NCI-H1436 treated with DMSO at 0.1 percent for 48 hours (cell line): Measurements from ENCODE around the gene MAP7D1.
"Not testable (repeated sequence)": the region's sequence is repeated elsewhere in the genome, so short reads cannot be mapped to it uniquely, and the experiment has no call there.

ENCODE experiments used
- DNase-seq: peaks from one replicate; lab custom pipeline; 2025; lab: John Stamatoyannopoulos, UW

MAP7D1 gene

DNA sequence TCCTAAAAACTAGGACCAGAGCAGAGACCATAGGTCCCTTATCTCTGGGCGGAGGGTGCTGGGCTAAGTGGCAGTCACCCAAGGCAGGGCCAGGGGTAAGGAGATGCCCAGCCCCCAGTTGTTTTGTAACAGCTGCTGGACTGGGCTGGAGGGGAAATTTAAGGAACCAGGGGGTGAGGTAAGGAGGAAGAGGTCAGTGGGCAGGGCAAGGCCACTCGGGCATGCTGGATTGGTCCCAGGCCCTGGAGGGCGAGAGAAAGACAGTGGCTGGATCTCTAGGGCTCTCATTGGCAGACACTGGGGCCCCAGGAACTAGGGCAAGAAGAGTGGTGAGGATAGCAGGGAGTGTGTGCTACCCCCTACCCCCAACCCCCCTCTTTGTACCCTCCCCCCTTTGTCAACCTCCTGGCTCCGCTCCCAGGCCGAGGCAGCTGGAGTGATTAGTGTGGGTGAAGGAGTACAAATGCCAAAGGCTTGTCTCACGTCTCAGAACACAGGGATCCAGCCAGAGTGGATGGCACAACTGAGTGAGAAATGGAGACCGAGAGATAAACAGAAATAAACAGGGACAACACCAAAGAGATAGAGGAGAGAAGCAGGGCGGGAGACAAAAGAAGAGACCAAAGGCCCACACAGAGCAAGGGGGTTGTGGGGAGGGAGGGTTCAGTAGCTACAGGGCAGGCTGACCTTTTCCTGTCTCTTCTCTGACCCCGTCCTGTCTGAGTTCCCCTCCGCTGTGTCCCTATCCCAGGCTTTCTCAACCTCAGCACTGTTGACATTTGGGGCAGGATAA lies 47.8 kb downstream of the MAP7D1 start:
- DNase-seq = no peak

DNA sequence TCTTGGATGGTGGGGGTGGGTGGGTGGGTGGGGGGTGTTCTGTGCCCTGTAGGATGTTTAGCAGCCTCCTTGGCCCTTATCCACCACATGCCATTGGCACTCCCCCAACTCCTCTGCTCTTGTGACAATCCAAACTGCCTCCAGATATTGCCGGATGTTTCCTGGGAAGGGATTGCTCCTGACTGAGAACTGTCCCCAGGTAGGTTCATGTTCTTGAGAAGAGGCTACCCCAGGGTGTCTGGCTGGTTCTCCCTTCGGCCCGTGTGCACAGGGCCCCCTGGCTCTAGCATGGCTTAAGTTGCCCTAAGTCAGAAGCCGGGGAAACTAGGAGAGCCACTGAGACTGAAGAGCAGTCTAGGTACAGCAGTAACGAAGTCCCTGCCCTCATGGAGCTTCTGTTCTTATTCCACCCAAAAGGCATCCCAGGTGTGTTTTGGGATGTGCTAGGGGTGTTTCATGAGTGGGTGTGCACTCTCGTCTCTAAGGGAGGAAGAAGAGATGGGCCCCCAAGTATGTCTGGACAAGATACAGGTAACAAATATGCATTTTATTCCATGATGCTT lies 48.5 kb downstream of the MAP7D1 start:
- no peak for DNase-seq

DNA sequence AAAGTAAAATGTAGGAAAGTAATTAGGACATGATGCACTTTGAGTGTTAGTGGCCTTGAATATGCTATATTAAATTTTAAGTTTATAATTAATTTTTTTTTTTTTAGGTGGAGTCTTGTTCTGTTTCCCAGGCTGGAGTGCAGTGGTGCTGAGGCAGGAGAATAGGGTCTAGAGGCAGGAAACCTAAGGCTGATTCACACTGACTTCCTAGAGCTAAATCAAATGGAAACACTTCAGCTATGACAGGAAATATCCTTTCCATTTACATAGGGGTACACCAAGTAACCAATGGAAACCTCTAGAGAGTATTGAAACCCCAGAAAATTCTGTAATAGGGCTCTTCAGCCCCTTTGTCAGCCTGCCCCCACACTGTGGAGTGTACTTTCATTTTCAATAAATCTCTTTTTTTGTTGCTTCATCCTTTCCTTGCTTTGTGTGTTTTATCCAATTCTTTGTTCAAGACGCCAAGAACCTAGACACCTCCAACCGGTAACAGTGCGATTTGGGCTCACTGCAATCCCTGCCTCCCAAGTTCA lies 50.4 kb downstream of the MAP7D1 start:
- DNase-seq = no peak

DNA sequence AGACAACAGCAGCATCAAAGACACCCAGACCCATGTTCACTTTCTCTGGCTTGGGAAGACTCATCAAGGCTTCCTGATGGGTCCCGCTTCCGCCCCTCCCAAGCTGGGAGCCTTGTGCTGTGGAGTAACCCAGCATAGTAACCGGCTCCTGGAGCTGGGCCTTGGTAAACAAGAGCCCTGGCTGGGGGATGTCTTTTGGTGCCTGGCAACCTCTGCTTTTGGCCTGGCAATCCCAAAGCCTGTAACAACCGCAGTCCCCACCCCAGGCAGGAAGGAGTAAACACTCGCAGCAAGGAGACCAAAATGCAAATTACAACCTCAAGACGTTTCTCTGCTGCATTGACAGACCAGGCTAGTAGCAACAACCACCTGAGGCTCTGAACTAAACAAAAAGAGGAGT lies 51.4 kb downstream of the MAP7D1 start:
- no peak for DNase-seq

DNA sequence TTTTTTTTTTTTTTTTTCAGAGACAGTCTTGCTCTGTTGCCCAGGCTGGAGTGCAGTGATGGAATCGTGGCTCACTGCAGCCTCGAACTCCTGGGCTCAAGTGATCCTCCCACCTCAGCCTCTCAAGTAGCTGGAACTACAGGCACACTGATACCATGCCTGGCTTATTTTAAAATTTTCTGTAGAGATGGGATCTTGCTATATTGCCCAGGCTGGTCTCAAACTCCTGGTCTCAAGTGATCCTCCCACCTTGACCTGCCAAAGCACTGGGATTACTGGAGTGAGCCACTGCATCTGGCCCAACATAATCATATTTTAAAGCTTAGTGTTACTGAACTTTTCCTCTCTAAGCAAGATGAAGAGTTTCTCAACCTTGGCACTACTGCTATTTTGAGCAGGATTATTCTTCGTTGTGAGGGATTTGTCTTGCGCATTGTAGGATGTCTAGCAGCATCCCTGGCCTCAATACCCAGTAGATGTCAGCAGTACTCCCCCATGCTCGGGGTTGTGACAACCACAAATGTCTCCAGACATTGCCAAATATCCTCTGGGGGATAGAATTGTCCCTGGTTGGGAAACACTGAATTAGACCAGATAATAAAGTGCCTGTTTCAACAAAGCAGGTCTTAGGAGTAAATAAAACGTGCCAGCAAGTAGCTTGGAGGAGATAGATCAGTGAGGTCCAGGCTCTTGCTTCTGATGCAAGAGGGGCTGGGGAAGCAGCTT lies 53.2 kb downstream of the MAP7D1 start:
- no peak for DNase-seq

DNA sequence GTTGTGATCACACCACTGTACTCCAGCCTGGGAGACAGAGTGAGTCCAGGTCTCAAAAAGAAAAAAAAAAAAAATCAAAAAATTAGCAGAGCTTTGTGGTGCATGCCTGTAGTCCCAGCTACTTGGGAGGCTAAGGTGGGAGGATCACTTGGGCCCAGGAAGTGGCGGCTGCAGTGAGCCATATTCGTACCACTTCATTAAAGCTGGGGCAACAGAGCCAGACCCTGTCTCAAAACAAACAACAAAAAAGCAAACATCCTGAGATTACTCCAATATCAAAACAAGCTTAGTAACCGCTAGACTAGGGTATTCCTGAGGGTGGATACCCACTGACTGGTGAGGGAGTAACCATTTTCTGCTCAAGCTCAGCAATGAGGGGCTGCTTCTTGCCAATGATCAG lies 55.3 kb downstream of the MAP7D1 start:
- DNase-seq = no peak

DNA sequence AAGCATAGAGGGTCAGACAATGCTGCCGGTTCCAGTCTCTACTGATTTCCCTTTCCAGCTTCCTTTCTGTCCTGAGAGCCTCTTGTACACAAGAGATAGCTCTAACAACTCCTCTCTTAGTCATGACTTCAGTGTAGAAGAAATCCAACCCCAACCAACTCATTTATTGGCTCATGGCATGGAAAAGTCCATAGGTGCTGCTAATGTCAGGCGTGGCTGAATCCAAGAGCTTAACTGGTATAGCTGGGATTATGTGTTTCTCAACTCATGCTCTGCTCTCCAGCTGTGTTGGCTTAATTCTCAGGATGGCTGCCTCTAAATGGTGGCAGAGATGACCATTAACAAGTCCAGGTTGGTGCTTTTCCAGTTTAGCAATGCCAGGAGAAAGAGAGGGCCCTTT lies 55.9 kb downstream of the MAP7D1 start:
- DNase-seq = no peak

DNA sequence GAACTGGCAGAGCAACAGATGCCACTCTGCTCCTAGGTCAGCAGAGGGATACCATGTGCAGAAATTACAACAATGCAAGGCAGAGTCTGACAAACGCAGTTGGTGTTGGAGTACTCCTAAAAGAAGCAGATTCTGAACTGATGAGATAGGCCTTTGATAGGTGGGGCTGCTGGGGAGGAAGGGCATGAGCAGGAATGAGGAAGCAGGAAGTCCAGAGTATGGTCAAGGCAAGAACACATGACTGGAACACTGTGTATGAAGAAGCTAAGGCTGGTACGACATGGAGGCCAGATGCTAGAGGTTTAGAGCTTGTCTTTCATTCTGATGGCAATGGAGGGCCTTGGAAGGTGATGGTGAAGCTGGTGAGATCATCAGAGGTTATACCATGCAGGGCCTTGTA lies 56.8 kb downstream of the MAP7D1 start:
- no peak for DNase-seq

DNA sequence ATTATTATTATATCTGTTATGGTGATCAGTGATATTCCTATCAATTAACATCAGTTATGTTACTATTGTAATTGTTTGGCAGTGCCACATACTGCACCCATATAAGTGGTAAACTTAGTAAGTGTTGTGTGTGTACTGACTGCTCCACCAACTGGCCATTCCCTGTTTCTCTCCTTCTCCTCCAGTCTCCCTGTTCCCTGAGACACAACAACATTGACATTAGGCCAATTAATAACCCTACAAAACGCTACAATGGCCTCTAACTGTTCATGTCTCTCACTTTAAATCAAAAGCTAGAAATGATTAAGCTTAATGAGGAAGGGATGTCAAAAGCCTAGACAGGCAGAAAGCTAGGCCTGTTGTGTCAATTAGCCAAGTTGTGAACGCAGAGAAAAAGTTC lies 61.7 kb downstream of the MAP7D1 start:
- DNase-seq = no peak

DNA sequence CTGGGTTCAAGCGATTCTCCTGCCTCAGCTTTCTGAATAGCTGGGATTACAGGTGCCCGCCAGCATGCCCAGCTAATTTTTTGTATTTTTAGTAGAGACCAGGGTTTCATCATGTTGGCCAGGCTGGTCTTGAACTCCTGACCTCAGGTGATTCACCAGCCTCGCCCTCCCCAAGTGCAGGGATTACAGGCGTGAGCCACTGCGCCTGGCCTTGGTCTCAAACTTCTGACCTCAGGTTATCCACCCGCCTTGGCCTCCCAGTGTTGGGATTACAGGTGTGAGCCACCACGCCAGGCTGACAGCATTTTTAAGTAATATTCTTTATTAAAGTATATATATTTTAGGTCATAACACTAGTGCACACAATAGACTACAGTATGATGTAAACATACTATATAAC lies 65.9 kb downstream of the MAP7D1 start:
- not testable (repeated sequence) for DNase-seq

DNA sequence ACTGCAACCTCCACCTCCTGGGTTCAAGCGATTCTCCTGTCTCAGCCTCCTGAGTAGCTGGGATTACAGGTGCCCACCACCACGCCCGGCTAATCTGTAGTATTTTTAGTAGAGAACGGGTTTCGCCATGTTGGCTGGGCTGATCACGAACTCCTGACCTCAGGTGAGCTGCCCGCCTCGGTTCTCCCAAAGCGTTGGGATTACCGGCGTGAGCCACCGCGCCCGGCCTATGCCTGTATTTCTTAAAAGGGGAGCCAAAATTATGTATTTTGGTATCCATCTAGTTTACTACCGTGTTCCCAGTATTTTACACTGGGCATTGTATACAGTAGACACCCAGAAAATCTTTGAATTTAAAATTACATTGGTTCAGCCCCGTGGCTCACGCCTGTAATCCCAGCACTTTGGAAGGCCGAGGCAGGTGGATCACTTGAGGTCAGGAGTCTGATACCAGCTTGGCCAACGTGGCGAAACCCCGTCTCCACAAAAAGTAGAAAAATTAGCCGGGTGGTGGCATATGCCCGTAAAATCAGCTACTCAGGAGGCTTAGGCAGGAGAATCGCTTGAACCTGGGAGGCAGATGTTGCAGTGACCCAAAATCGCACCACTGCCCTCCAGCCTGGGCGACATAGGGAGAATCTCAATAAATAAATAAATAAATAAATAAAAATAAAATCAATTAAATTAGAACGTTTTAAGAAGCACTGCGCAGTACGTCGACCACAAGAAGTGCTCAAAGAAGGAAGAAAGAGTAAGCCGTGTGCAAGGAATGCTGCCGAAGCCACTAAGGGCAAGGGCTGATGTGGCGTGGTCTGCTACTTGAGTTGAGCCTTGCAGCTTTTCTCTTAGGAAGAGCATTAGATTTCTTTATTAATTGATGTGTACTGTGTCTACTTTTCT lies 66.8 kb downstream of the MAP7D1 start:
- no peak for DNase-seq

DNA sequence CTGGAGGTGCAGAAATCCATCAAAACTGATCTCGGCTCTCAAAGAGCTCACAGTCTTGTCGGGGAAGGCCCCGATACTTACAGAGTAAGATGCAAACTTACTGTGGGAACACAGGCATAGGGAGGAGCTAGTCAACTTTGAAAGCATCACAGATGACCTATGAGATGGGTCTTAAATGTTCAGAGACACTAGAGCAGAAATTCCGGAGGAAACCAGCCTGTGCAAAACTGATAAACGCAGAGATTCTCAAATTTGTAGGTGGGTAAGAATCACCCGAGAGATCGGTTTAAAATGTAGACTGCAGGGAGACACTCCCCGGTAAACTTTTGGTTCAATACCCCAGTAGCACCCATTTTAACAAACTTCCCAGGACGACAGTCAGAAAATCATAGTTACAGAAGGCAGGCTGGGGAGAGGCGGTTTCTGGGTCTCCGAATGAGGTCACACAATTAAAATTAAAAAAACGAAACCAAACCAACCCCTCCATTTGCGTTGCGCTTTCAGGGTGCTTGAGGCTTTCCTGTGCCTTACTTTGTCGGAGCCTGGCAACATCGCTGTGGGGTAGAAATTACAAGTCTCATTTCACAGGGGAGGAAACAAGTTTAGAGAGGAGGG lies 67.5 kb downstream of the MAP7D1 start:
- DNase-seq = no peak

DNA sequence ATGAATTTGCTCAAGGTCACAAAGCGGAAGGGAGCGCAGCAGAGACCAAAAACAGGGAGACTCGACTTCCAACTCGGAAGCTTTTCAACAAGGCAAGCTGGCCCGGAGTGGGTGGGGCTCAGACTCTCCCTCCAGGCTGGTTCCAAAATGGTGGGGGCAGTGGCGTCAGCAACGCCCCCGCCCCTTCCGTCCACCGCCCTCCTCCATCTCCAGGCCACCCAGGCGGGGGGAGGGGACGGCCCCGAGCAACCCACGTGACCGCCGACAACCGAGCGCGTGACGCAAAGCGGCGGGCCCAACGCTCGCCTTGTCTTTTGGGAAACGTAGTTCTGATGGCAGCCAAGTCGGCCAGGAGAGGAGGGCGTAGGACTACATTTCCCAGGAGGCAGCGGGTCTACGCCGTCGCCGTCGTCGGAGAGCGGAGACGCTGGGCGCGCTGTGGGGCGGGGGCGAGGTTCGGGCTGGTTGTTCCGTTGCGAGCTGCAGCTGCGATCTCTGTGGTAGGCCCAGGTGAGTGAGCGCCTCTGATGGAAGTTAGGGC lies 68.1 kb downstream of the MAP7D1 start, which contains the start of gene THRAP3:
THRAP3 (plus strand) TSS at position 448 of the 541 bp plus-strand sequence. CDS start 58,121 bp downstream, outside the sequence.
- peak; percentile 96 for DNase-seq

DNA sequence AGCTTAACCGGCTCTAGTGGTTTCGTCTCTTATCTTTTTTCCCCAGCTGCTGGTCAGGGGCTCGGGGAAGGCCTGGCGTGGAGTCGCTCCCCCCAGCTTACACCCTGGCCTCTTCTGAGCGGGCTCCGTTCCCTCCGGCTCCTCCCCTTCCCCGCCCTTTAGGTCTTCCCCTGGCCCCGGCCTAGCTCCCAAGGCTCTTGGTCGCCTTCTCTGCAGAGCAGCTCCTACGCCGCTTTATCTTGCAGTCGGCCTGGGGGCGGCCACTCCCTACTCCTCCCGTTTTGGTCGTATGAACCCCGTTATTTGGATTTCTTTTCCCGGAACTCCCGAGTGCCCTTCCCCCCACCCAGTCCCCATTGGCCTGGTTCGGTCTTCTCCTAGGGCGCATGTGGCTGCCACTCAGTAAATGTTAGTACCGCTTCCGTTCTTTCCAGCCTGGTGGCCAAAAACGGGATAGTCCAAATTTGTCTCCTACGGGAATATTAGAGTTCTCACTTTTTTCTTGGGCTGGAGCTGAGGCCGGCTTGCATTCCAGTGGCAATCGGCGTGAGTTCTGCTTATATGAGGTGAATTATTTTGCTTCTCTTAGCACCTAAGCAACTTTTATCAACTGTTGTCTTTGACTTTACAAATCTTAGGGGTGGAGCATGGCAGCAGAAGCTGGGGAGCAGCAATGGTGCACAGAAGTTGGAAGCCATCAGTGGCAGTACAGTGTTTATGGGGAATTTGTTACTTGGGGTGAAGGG lies 68.8 kb downstream of the MAP7D1 start:
- no peak for DNase-seq

DNA sequence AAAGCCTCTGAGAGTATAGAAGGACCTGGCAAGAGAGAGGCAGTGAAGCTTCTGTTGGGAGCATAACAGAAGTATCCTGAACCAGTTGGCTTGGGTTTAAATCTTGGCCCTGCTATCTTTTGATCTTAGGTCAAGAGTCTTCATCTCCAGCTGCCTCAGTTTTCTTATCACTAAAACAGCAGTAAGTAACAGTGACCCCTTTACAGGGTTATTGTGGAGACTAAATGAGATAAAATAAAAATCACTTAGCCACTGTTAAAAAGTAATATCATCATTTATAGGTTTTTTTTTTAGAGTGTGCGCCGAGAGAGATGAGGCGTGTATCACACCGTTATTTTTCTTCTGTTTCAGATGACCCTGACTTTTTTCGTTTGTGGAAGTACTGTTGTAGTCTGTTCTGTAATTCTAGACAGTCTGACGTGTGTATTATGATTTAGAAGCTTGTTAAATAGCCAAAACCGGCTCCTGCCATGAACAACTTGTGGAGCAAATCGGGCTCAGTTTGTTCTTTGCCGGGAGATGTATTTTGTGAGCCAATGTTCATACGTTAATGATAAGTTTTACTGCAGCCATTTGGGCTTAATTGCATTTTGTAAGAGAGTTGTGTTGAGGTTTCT lies 69.4 kb downstream of the MAP7D1 start:
- DNase-seq = no peak

DNA sequence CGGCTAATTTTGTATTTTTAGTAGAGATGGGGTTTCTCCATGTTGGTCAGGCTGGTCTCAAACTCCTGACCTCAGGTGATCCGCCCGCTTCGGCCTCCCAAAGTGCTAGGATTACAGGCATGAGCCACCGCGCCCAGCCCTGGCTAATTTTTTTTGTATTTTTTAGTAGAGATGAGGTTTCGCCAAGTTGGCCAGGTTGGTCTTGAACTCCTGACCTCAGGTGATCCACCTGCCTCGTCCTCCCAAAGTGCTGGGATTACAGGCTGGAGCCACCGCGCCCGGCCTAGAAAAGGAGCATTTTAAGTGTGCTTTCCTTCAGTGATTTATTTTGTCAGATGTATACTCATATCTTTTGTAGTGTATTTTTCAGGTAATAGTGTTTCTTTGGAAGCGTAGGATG lies 74.3 kb downstream of the MAP7D1 start:
- DNase-seq = not testable (repeated sequence)
